ENCODE measurements around the gene SETD9.

The SETD9 gene

GRCh38 chr5:56919942-56920662 is 10.7 kb downstream of the SETD9 start:
- H3K4me3 ChIP-seq (ENCODE audit: low read depth, low read length), result no peak overlapping the region
- no peak for DNase-seq (ENCODE audit: low read depth)

- DNase-seq (ENCODE audit: low read depth), result no peak
- no peak overlapping the region for H3K4me3 ChIP-seq (ENCODE audit: low read depth, low read length)
Measured at GRCh38 chr5:56922922-56923321, 13.5 kb downstream of the SETD9 start.

GRCh38 chr5:56934325-56934724 is 24.9 kb downstream of the SETD9 start:
- DNase-seq (ENCODE audit: low read depth), result no peak
- no peak overlapping the region for H3K4me3 ChIP-seq (ENCODE audit: low read depth, low read length)

DNA sequence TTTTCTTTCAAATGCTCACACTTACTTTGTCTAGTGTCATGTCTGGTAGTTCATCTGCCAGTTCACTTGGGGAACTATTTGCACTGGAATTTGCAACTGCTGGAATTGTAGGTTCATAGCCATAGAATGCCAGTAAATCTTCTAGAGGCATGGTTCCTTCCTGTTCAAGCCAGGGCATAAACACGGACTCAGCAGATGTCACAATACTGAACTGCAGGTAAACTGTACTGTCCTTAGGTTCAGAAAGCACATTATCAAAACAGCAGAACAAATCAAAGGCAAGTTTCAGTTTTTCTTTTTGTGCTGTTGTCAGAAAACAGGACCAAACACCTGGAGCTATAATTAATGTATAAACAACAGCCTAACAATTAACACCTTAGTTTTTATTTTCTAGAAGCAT is 29.5 kb downstream of the SETD9 start:
- no peak overlapping the region for H3K4me3 ChIP-seq (ENCODE audit: low read depth, low read length)

GRCh38 chr5:56941981-56942380 is 32.6 kb downstream of the SETD9 start:
- DNase-seq (ENCODE audit: low read depth), result no peak
- H3K4me3 ChIP-seq (ENCODE audit: low read depth, low read length), result no peak overlapping the region

More for the DNA sequence above, 29.5 kb downstream of the SETD9 start:
- no peak for DNase-seq (ENCODE audit: low read depth)

DNA sequence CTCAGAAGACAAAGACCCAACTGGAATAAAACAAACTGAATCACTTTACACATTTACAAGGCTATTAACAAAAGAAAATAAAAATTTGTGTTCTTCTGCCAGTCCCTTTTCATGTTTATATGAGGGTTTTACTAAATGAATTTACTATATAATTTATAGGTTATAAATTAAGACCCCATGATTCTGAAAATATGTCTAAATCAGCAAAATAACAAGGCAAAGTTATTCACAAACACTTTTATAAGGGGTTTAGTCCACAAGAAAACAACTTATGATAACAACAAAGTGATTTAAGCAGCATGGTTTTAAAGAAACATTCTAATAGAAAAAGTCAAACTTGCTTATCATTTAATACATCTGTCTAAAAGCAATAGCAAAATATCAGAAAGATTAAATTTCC is 37.7 kb downstream of the SETD9 start:
- DNase-seq (ENCODE audit: low read depth), result no peak

GRCh38 chr5:56950626-56951125 is 41.3 kb downstream of the SETD9 start:
- peak; percentile 53 for DNase-seq (ENCODE audit: low read depth)
- peak overlapping the region; percentile 94 for H3K4me3 ChIP-seq (ENCODE audit: low read depth, low read length)

More for the DNA sequence above, 37.7 kb downstream of the SETD9 start:
- H3K4me3 ChIP-seq (ENCODE audit: low read depth, low read length), result no peak overlapping the region

DNA sequence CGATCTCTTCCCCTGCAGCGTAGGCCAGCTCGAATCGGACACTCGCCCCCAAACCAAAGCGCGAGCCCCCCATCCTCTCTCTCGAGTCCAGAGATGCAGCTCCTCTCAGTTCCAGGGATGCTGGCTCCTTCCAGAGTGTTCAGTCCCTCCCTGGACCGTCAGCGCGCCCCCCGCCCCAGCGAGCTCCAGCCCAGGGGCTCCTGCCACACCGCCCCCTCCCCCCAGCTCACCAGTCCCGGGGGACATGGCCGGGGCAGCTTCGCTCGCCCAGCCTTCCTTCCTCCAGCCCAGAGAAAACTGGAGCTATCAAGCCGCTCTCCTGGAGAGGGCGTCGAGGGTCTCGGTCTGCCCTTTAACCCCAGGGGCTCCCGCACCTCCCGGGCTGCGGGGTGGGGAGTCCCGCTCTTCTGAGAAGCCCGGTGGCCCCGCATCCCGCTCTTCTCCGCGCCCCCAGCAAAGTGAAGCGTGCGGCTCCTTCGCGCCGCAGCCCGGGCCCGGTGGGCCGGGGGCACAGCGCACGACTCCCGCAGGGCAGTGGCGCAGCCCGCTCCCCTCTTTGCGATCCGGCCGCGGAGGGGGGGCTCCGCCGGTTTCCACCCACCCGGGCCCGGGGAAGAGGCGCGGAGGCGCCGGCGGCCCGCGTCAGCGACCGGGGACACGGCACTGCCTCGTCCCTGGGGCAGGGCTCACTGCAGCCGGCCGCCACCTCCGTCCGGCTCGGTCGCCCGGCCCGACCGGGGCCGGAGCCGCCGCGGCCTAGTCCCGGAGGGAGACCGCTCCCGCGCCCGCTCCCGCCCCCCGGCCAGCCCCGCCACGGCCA is 41.9 kb downstream of the SETD9 start:
- H3K4me3 ChIP-seq (ENCODE audit: low read depth, low read length), result peak overlapping the region; percentile 94
- no peak for DNase-seq (ENCODE audit: low read depth)

DNA sequence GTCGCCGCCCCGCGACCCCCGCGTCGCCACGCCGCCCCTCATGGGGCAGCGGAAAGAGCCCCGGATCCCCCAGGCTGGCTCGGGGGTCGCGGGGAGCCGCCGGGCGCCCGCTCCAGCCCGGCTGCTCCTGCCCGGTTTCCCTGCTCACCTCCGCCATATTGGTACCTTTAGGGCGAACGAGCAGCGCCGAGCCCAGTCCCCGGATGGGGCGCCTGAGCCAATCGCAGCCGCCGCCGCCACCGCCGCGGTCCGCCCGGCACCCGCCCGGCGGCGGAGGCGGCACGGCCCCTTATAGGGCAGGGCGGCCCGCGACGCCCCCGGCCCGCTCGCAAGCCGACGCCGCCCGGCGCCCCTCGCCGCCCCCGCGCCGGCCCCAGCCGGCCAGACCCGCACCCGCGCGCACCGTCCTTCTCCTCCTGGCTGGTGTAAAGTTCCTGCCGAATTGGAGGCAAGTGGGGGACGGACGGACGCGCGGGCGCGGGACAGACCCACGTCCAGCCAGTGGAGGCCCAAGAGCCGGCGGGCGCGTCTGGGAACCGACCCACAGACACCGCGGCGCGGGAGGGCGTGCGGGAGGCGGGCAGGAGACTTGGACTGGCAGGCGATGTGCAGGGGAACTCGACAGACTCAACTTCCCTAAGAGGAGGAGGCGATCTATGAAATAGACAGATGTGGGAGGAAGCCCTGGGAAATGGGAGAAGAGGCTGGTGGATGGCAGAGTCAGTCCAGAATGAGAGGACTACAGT is 42.7 kb downstream of the SETD9 start, which contains the start of gene MIER3:
Gene MIER3, minus strand, starts transcription at position 178 of the 746 bp plus-strand sequence. Its CDS starts 21 bp downstream, at position 157.
- H3K4me3 ChIP-seq (ENCODE audit: low read depth, low read length), result peak within 1 kb of the TSS; percentile 94
- peak; percentile 31 for DNase-seq (ENCODE audit: low read depth)

DNA sequence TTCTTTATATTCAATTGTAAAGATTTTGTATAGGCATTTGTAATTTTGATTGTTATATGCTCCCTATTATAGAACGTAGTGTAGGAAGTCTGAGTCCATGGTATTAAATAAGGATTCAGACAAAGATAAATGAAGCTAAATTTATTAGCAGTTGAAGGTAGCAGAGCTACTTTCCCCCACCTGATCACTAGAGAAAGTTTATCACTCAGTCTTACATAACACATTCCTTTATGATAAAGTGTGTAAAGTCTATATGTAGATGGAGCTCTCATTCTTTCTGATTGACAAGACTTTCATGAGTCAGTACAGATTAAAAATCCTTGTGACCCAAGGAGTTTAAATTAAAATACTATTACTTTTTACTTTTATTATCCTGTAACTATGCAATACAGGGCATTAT is 44.9 kb downstream of the SETD9 start:
- H3K4me3 ChIP-seq (ENCODE audit: low read depth, low read length), result no peak overlapping the region
- no peak for DNase-seq (ENCODE audit: low read depth)

DNA sequence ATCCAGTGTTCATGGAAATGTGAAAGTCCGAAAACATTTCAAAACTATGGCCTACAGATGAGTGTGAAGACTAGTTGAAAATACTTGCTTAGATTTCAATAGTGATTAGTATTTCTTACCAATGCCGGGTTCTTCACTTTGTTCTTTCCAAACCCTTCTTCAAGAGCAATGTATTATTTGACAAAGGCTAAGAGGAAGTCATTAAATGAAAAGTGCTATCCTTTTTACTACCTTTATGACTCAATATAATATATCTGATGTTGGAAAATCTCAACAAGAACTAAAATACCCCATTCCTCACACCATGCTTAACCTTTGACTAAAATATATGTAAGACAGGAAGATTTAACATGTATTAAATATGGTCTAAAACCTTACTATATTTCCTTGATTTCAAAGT is 49.2 kb downstream of the SETD9 start:
- no peak for DNase-seq (ENCODE audit: low read depth)

DNA sequence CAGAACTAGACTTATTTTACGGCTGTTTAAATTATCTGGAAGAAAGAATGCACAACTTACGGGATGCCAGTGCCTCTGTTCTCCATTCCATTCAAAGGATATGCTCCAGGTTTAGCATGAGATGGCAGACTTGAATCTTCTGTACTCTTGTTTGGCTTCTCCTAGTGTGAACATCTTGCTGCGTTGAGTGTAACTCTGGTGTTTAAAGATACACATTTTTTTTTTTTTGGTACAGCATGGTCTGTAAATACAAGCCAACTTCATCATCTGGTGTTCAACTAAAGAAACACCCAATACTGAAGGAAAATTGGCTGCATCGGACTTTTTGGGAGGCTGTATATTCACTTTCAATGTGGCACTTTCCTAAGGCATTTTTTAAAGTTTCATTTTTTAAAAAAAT is 49.9 kb downstream of the SETD9 start:
- no peak overlapping the region for H3K4me3 ChIP-seq (ENCODE audit: low read depth, low read length)
- DNase-seq (ENCODE audit: low read depth), result no peak

More for the DNA sequence above, 49.2 kb downstream of the SETD9 start:
- no peak overlapping the region for H3K4me3 ChIP-seq (ENCODE audit: low read depth, low read length)

DNA sequence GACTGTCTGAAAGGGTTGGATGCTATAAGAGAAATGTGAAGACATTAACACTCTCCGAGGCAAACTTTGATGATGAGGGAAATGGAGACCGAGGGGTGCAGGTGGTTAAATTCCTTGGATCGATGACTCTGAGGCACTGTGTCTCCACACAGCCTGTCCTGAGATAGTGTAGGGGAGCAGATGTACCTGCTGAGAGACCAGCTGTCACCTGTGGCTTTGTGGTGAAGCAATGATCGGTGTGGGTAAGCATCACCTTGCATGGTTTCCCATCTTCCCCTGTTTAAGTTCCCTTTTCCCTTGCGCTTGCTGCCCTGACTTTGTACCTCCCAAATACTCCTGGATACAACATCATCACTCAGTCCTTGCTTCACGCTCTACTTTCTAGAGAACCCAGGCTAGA is 52.4 kb downstream of the SETD9 start:
- no peak for DNase-seq (ENCODE audit: low read depth)

DNA sequence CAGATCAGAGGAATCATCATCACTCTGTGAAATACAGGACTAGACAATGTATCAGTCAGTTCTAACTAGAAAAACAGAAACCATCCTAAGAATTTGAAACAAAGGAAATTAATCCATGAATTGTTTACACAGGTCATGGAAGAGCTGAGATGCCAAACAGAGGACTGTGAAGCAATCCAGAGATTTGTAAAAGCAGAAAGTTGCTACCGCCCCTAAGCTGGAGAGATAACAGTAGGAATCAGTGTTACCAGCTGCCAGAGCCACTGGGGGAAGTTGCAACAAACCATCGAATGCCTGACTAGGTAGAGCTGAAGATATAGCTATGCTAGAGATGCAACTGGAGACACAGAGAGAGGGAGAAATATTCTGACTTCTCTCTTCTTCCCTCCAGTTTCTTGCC is 52.9 kb downstream of the SETD9 start:
- DNase-seq (ENCODE audit: low read depth), result no peak
- H3K4me3 ChIP-seq (ENCODE audit: low read depth, low read length), result no peak overlapping the region

More for the DNA sequence above, 52.4 kb downstream of the SETD9 start:
- H3K4me3 ChIP-seq (ENCODE audit: low read depth, low read length), result no peak overlapping the region

DNA sequence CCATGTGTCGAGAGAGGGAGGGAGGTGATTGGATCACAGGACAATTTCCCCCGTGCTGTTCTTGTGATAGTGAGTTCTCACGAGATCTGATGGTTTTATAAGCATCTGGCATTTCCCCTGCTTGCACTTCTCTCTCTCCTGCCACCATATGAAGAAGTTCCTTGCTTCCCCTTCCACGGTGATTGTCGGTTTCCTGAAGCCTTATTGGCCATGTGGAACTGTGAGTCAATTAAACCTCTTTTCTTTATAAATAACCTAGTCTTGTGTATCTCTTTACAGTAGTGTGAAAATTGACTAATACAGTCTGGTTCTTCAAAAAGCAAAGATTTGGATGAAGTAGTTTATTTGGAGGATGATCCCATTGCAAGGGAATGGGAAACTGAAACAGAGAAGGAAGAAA is 53.9 kb downstream of the SETD9 start:
- DNase-seq (ENCODE audit: low read depth), result no peak
- no peak overlapping the region for H3K4me3 ChIP-seq (ENCODE audit: low read depth, low read length)

DNA sequence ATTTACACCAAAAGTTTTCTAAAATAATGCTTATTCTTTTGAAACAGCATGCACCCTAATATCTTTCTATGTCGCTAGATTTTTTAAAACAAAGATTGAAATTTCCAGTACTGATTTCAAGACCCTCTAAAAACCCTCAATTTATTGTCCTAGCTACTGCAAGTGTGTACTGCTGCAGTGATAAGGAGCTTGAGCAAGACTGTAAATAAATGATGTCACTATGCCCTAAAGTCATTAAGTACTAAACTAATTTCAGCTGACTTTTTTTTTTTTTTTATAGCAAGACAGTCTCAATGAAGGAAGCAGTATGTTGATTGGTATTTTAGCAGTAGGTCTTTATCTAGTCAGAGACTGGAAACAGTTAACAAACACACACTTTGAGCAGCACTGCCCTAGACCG is 54.8 kb downstream of the SETD9 start:
- no peak overlapping the region for H3K4me3 ChIP-seq (ENCODE audit: low read depth, low read length)
- no peak for DNase-seq (ENCODE audit: low read depth)
